Subcutaneous abdominal adipose tissue (tissue), 5 donors: ENCODE results near the gene APBB1IP.
"Not testable (repeated sequence)": the region's sequence is repeated elsewhere in the genome, so short reads cannot be mapped to it uniquely, and the experiment has no call there.

Experiments used
- H3K27ac ChIP-seq: one replicate; pipeline ENCODE4 v1.7.0; 2013; ENCODE audit warnings: low read depth, mild to moderate bottlenecking, inconsistent platforms, low read length, moderate library complexity
- H3K27me3 ChIP-seq, 5 donors: one replicate each; pipeline ENCODE4 v1.7.0; 2013; ENCODE audit warnings: low read length in 5 of 5, inconsistent platforms in 1 of 5; ENCODE audit not compliant: control insufficient read depth in 5 of 5, insufficient read depth in 4 of 5
- H3K36me3 ChIP-seq, 5 donors: one replicate each; pipeline ENCODE4 v1.7.0; 2013; ENCODE audit warnings: low read length in 5 of 5; ENCODE audit not compliant: control insufficient read depth in 5 of 5, insufficient read depth in 5 of 5
- H3K4me1 ChIP-seq, 5 donors: one replicate each; pipeline ENCODE4 v1.7.0; 2013; ENCODE audit warnings: low read length in 5 of 5, mild to moderate bottlenecking in 3 of 5, moderate library complexity in 1 of 5; ENCODE audit not compliant: control insufficient read depth in 5 of 5, insufficient read depth in 5 of 5
- H3K4me3 ChIP-seq, 5 donors: one replicate each; pipeline ENCODE4 v1.7.0; 2013; ENCODE audit warnings: low read length in 5 of 5, low read depth in 1 of 5
- H3K9ac ChIP-seq, 5 donors: one replicate each; pipeline ENCODE4 v1.7.0; 2013; ENCODE audit warnings: low read length in 5 of 5, mild to moderate bottlenecking in 4 of 5, moderate library complexity in 3 of 5
- H3K9me3 ChIP-seq, 5 donors: one replicate each; pipeline ENCODE4 v1.7.0; 2013; ENCODE audit warnings: low read length in 5 of 5; ENCODE audit not compliant: control insufficient read depth in 5 of 5
- donor health status: healthy.
- donor health status: healthy.
- donor health status: healthy.
- donor health status: healthy.
- donor health status: healthy.

The APBB1IP gene

GRCh38 chr10:26499426-26499825 is 61.3 kb downstream of the APBB1IP start:
- H3K4me3 ChIP-seq: no peak overlapping the region
- no peaks in the 10 kb centered on the region for H3K27me3 ChIP-seq
- peak overlapping the region; percentile 23 for H3K27ac ChIP-seq
- peaks cover 4 to 26% (median 19%) of the 10 kb centered on the region in 5 donors for H3K36me3 ChIP-seq
- H3K9ac ChIP-seq: no peak overlapping the region
- H3K4me1 ChIP-seq: peaks cover 0 to 14% (median 8%) of the 10 kb centered on the region in 5 donors
- no peaks in the 10 kb centered on the region for H3K9me3 ChIP-seq

- H3K36me3 ChIP-seq: peaks cover 16 to 42% (median 26%) of the 10 kb centered on the region in 5 donors
Measured at GRCh38 chr10:26502986-26503385, 64.8 kb downstream of the APBB1IP start.

GRCh38 chr10:26503911-26504310 is 65.8 kb downstream of the APBB1IP start:
- no peaks in the 10 kb centered on the region for H3K9me3 ChIP-seq
- H3K9ac ChIP-seq: no peak overlapping the region
- peak overlapping the region; percentile 69 for H3K27ac ChIP-seq
- no peak overlapping the region for H3K4me3 ChIP-seq
- peaks cover 0 to 18% (median 8%) of the 10 kb centered on the region in 5 donors for H3K4me1 ChIP-seq
- H3K36me3 ChIP-seq: peaks cover 16 to 37% (median 28%) of the 10 kb centered on the region in 5 donors
- no peaks in the 10 kb centered on the region for H3K27me3 ChIP-seq

More at GRCh38 chr10:26502986-26503385, 64.8 kb downstream of the APBB1IP start:
- Histone ChIP-seq H3K9ac (peak overlapping the region in 1 of 5 donors; percentile 15), H3K27me3 (no peaks in the 10 kb centered on the region), H3K9me3 (no peaks in the 10 kb centered on the region), H3K4me3 (no peak overlapping the region), H3K27ac (peak overlapping the region; percentile 69), H3K4me1 (peaks cover 0 to 18% (median 8%) of the 10 kb centered on the region in 5 donors)

- not testable (repeated sequence) for H3K9ac ChIP-seq, H3K9me3 ChIP-seq, H3K27me3 ChIP-seq, H3K4me3 ChIP-seq
- Histone ChIP-seq H3K36me3 (peaks cover 16 to 35% (median 26%) of the 10 kb centered on the region in 5 donors), H3K27ac (peak overlapping the region; percentile 69), H3K4me1 (peaks cover 0 to 18% (median 8%) of the 10 kb centered on the region in 5 donors)
Measured at GRCh38 chr10:26504429-26504828, 66.3 kb downstream of the APBB1IP start.

- Histone ChIP-seq H3K27ac (peak overlapping the region; percentile 69), H3K4me3 (no peak overlapping the region), H3K4me1 (peaks cover 0 to 18% (median 8%) of the 10 kb centered on the region in 5 donors), H3K9ac (no peak overlapping the region), H3K9me3 (no peaks in the 10 kb centered on the region), H3K36me3 (peaks cover 16 to 28% (median 25%) of the 10 kb centered on the region in 5 donors), H3K27me3 (no peaks in the 10 kb centered on the region)
Measured at GRCh38 chr10:26505491-26505890, 67.3 kb downstream of the APBB1IP start.

- H3K27me3 ChIP-seq: no peaks in the 10 kb centered on the region
- H3K27ac ChIP-seq: peak overlapping the region; percentile 22
- peaks cover 12 to 29% (median 17%) of the 10 kb centered on the region in 5 donors for H3K36me3 ChIP-seq
- H3K9ac ChIP-seq: no peak overlapping the region
- H3K4me1 ChIP-seq: peaks cover 0 to 18% (median 8%) of the 10 kb centered on the region in 5 donors
- H3K9me3 ChIP-seq: no peaks in the 10 kb centered on the region
- H3K4me3 ChIP-seq: no peak overlapping the region
Measured at GRCh38 chr10:26506736-26507135, 68.6 kb downstream of the APBB1IP start.

GRCh38 chr10:26507441-26507840 is 69.3 kb downstream of the APBB1IP start:
- H3K27ac ChIP-seq: peak overlapping the region; percentile 22
- peaks cover 0 to 18% (median 8%) of the 10 kb centered on the region in 5 donors for H3K4me1 ChIP-seq
- no peak overlapping the region for H3K4me3 ChIP-seq
- no peak overlapping the region for H3K9ac ChIP-seq
- no peaks in the 10 kb centered on the region for H3K27me3 ChIP-seq
- H3K9me3 ChIP-seq: peaks cover 0 to 4% (median 0%) of the 10 kb centered on the region in 5 donors
- peaks cover 14 to 36% (median 24%) of the 10 kb centered on the region in 5 donors for H3K36me3 ChIP-seq

- peaks cover 0 to 17% (median 8%) of the 10 kb centered on the region in 5 donors for H3K4me1 ChIP-seq
- H3K4me3 ChIP-seq: no peak overlapping the region
- H3K27ac ChIP-seq: peak overlapping the region; percentile 22
- H3K27me3 ChIP-seq: no peaks in the 10 kb centered on the region
- peaks cover 0 to 6% (median 2%) of the 10 kb centered on the region in 5 donors for H3K9me3 ChIP-seq
- H3K9ac ChIP-seq: no peak overlapping the region
- peaks cover 17 to 42% (median 30%) of the 10 kb centered on the region in 5 donors for H3K36me3 ChIP-seq
Measured at GRCh38 chr10:26508016-26508415, 69.9 kb downstream of the APBB1IP start.

GRCh38 chr10:26509307-26509706 is 71.2 kb downstream of the APBB1IP start:
- Histone ChIP-seq H3K36me3 (peaks cover 24 to 55% (median 42%) of the 10 kb centered on the region in 5 donors), H3K27me3 (no peaks in the 10 kb centered on the region), H3K4me1 (peaks cover 0 to 9% (median under 1%) of the 10 kb centered on the region in 5 donors), H3K9ac (no peak overlapping the region), H3K9me3 (peaks cover 0 to 6% (median 3%) of the 10 kb centered on the region in 5 donors), H3K4me3 (no peak overlapping the region), H3K27ac (no peak overlapping the region)

- Histone ChIP-seq H3K4me1 (peaks cover 0 to 10% (median 2%) of the 10 kb centered on the region in 5 donors), H3K4me3 (no peak overlapping the region), H3K27me3 (no peaks in the 10 kb centered on the region), H3K36me3 (peaks cover 21 to 55% (median 38%) of the 10 kb centered on the region in 5 donors), H3K27ac (no peak overlapping the region), H3K9ac (no peak overlapping the region), H3K9me3 (peaks cover 0 to 6% (median 3%) of the 10 kb centered on the region in 5 donors)
Measured at GRCh38 chr10:26513101-26513500, 75.0 kb downstream of the APBB1IP start.
